NCI-H1417 (cell line): Measurements from ENCODE around the gene HVCN1.
"Not testable (repeated sequence)": the region's sequence is repeated elsewhere in the genome, so short reads cannot be mapped to it uniquely, and the experiment has no call there.

ENCODE experiments used
- DNase-seq, 3 experiments: peaks; one replicate each; lab custom pipeline; 2025; lab: John Stamatoyannopoulos, UW

The HVCN1 gene, protein sequence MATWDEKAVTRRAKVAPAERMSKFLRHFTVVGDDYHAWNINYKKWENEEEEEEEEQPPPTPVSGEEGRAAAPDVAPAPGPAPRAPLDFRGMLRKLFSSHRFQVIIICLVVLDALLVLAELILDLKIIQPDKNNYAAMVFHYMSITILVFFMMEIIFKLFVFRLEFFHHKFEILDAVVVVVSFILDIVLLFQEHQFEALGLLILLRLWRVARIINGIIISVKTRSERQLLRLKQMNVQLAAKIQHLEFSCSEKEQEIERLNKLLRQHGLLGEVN

DNA sequence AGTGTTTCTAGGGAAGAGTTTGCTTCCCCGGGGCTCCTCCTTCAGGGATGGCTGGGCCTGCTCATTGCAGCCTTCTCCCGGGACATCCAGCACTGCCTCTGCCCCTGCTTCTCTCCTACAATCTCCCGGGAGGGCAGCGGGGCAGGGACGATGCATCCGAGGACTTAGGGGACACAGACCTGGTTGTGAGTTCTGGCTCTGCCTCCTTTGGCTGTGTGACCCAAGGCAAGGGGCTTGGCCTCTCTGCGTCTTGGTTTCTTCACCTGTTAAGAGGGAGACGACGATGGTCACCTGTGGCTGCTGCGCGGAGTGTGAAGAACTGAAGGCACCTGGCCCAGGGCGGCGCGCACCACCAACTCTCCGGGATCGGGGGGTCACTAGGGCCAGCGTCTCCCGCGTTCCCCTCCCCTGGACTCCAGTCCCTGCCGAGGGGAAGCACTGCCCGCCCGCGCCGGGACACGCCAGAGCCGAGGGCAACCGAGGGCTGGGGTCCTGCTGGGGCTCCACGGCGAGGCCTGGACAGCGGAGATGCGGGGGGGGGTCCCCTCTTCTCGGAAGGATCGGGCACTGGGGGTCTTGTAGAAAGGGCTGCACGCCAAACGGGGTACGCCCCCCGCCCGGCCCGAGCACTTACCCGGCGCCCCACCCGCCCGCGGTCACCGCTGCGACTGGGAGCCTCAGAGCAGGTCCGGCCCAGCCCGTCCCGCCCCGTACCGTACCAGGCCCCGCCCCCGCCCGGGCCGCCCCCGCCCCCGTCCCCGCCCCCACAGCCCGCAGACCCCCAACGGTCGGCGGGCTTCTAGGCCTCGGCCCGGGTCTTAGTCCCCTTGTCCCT lies at the start of gene HVCN1:
TSS of gene HVCN1 (minus strand) at position 670 of the 835 bp plus-strand sequence. CDS start 5,870 bp downstream, outside the sequence.
- DNase-seq = peak in 2 of 3 experiments; percentile 10 to 16

DNA sequence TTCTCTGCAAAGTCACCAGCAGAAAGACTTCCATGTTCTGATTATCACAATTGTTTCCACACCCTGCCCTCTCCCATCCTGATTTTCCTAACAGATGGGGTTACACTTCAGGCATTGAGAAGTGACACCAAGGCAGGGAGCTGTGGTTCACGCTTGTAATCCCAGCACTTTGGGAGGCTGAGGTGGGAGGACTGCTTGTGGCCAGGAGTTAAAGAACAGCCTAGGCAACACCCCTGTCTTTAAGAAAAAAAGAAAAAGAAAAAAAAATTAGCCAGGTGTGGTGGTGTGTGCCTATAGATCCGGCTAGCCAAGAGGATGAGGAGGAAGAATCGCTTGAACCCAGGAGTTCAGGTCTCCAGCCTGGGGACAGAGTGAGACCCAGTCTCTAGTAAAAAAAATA lies 48.6 kb upstream of the HVCN1 start:
- no peak for DNase-seq

- not testable (repeated sequence) for DNase-seq
These were observed 48.1 kb upstream of the HVCN1 start for GRCh38 chr12:110737016-110737415.

- DNase-seq = peak in 1 of 3 experiments; percentile 81
These were observed 45.0 kb upstream of the HVCN1 start for GRCh38 chr12:110733900-110734299.

GRCh38 chr12:110733089-110733715 lies 44.3 kb upstream of the HVCN1 start:
- DNase-seq = no peak

DNA sequence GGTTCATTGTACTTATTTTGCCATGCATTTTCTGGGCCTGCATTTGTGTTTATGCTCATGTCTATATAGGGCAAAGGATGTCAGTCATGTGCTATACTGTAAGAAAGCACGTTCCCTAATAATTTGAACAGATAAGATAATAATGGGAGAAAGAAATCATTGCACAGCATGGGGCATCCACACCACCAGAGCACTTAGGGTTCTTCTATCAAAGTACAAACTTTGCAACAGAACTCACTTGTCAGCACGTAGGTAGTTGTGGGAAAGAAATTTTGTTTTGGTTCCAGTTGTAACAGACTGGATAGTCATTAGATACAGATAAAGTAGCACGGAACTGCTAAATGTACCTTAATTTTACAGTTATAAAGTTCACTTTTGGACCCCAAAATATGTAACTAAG lies 43.7 kb upstream of the HVCN1 start:
- no peak for DNase-seq

DNA sequence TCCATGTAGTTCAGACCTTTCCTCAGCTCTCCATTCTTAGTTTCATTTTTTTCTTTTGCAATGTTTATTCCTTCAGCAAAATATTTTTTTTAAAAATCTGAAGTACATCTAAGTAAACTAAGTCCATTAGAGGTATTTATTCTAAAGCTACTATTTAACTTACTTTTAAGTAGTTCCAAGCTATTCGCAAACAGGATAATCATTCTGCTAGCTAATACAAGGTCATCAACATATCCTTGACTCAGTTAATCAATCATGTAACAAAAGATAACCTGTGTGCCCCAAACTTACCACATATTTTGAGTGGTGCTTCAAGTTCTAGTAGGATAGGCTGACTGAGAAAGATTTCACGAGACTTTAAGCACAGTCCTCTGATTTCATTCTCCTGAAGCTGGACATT lies 42.6 kb upstream of the HVCN1 start:
- no peak for DNase-seq

- DNase-seq = no peak
These were observed 39.7 kb upstream of the HVCN1 start for GRCh38 chr12:110728628-110729027.

GRCh38 chr12:110726708-110727369 lies 37.9 kb upstream of the HVCN1 start:
- no peak for DNase-seq

DNA sequence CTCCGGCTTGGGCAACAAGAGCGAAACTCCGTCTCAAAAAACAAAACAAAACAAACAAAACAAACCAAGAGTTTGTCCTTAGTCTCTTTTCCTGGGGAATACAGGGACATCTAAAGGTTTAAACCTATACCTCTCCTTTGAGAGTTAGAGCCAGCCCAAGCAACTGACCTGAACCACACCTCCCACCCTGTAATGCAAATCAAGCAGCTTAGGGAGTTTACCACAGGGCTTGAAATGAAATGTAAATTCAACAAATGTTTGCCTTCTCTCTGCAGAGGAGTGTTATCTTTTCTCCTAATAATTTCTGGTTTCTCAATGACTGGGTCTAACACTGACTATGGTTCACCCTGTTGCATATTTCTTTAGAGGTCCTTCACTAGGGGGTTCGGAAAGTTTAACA lies 37.1 kb upstream of the HVCN1 start:
- no peak for DNase-seq

GRCh38 chr12:110725267-110725666 lies 36.4 kb upstream of the HVCN1 start:
- DNase-seq = no peak

DNA sequence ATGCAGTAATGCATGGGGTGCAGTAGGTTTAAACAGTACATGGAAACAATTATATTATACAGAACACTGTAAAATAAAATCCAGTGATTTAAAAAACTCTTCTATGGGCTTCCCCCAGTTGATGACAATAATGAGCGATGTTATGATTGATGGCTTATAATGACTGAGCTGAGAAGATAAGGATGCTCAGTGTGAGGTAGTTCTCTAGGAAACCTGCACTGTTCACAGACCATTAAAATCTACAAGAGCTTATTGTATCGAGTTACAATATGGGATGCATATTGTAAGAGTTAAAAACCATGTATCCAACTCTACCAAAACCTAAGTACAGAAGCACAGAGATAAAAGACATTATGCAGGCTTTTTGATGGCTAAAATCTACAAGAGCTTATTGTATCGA lies 34.0 kb upstream of the HVCN1 start:
- peak in 2 of 3 experiments; percentile 76 to 86 for DNase-seq

GRCh38 chr12:110721570-110721969 lies 32.7 kb upstream of the HVCN1 start:
- DNase-seq = peak in 2 of 3 experiments; percentile 57 to 63

DNA sequence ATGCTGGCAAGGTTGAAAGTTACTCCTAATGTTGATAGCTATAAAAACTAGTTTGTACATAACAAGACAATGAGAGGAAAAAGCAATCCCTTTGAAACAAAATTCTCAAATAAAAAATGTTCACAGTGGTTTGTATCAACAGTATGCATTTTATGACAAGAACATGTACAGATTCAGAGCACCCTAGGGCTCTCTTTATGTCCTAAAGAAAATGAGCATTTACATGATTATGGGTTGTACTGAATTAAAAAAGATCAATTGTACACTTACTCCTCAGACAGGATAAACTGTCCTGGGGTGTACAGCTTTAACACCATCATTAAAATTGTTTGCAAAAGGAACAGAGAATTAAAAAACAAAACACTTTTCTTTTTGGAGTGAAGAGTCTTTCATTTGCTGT lies 31.6 kb upstream of the HVCN1 start:
- DNase-seq = peak in 1 of 3 experiments; percentile 52

GRCh38 chr12:110718222-110718908 lies 29.4 kb upstream of the HVCN1 start:
- peak; percentile 51 to 93 (median 82) for DNase-seq

- peak in 1 of 3 experiments; percentile 53 for DNase-seq
These were observed 28.1 kb upstream of the HVCN1 start for GRCh38 chr12:110717037-110717436.

GRCh38 chr12:110708917-110709316 lies 20.0 kb upstream of the HVCN1 start:
- DNase-seq = no peak

DNA sequence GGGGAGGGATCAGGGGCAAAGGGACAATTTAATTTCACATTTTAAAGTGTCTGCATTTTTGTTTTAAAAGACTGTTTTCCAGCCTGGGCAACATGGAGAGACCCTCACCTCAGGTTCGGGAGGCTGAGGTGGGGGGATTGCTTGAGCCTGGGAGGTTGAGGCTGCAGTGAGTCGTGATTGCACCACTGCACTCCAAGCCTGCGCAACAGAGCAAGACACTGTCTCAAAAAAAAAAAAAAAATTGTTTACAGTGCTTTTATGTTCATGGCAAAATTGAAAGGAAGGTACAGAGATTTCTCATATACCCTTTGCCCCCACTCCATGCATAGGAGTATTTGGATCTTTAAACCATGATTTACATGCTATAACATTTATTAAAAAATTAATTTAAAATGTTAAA lies 16.4 kb upstream of the HVCN1 start:
- peak in 1 of 3 experiments; percentile 61 for DNase-seq

GRCh38 chr12:110704750-110705149 lies 15.8 kb upstream of the HVCN1 start:
- DNase-seq = peak; percentile 41 to 79 (median 55)

GRCh38 chr12:110704231-110704630 lies 15.3 kb upstream of the HVCN1 start:
- DNase-seq = no peak

- DNase-seq = no peak
These were observed 13.2 kb upstream of the HVCN1 start for GRCh38 chr12:110702081-110702480.
